ES-I3 (cell line): ENCODE data around the gene PLBD2.

Source experiments
- H3K36me3 ChIP-seq: 2 replicates; pipeline ENCODE4 v1.6.1; 2013; ENCODE audit warnings: mild to moderate bottlenecking, low read length, control low read depth, moderate library complexity; ENCODE audit not compliant: insufficient read depth
- H3K4me1 ChIP-seq: 2 replicates; pipeline ENCODE4 v1.6.1; 2013; ENCODE audit warnings: mild to moderate bottlenecking, control low read depth, low read length; ENCODE audit not compliant: insufficient read depth
- H3K9ac ChIP-seq: 2 replicates; pipeline ENCODE4 v1.6.1; 2013; ENCODE audit warnings: low read depth, mild to moderate bottlenecking, low read length, moderate library complexity
- H3K9me3 ChIP-seq: 2 replicates; pipeline ENCODE4 v1.6.1; 2013; ENCODE audit warnings: mild to moderate bottlenecking, low read length, moderate library complexity; ENCODE audit not compliant: control insufficient read depth, insufficient read depth

PLBD2 gene

GRCh38 chr12:113358381-113359132 is at the start of gene PLBD2:
PLBD2 (plus strand) TSS chr12:113358587; CDS start chr12:113358601, 14 bp downstream.
- no peaks in the 10 kb centered on the region for H3K36me3 ChIP-seq
- peak within 1 kb of the TSS; percentile 68 for H3K9ac ChIP-seq
- H3K9me3 ChIP-seq, result no peaks in the 10 kb centered on the region
- no peaks in the 10 kb centered on the region; the same call in 1 of the 2 replicates for H3K4me1 ChIP-seq

DNA sequence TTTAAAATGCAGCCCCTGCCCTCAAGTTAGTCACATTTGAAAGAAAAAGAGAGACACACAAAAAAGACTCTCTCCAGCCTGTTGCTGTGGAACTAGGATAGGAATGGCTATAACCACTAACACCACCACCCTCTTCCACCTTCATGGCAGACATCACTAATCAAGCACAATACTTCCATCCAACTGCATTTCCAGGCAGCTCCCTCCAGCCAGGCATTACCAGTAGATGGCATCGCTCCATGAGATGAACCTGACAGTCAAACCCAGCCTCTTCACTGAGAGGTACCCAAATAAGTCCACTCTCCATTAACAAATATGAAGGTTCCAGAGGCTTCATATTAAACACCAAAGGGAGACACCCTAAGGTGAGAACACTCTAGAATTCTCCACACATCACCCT is 47.9 kb upstream of the PLBD2 start:
- no peaks in the 10 kb centered on the region for H3K36me3 ChIP-seq
- H3K9ac ChIP-seq, result no peak overlapping the region
- no peaks in the 10 kb centered on the region for H3K9me3 ChIP-seq

GRCh38 chr12:113314121-113314529 is 44.3 kb upstream of the PLBD2 start:
- H3K9ac ChIP-seq, result no peak overlapping the region
- peaks cover 7% of the 10 kb centered on the region; the same call in 1 of the 2 replicates for H3K36me3 ChIP-seq
- no peaks in the 10 kb centered on the region; the same call in 1 of the 2 replicates for H3K4me1 ChIP-seq
- no peaks in the 10 kb centered on the region for H3K9me3 ChIP-seq

More for the DNA sequence above, 47.9 kb upstream of the PLBD2 start:
- H3K4me1 ChIP-seq, result no peaks in the 10 kb centered on the region; the same call in 1 of the 2 replicates

- no peaks in the 10 kb centered on the region for H3K9me3 ChIP-seq
- H3K9ac ChIP-seq, result no peak overlapping the region
- no peaks in the 10 kb centered on the region; the same call in 1 of the 2 replicates for H3K4me1 ChIP-seq
- peaks cover 8% of the 10 kb centered on the region; the same call in 1 of the 2 replicates for H3K36me3 ChIP-seq
Measured at GRCh38 chr12:113315358-113315757, 43.0 kb upstream of the PLBD2 start.

- Histone ChIP-seq H3K9me3 (no peaks in the 10 kb centered on the region), H3K36me3 (peaks cover 8% of the 10 kb centered on the region; the same call in 1 of the 2 replicates), H3K9ac (no peak overlapping the region), H3K4me1 (no peaks in the 10 kb centered on the region; the same call in 1 of the 2 replicates)
Measured at GRCh38 chr12:113316155-113316554, 42.2 kb upstream of the PLBD2 start.

DNA sequence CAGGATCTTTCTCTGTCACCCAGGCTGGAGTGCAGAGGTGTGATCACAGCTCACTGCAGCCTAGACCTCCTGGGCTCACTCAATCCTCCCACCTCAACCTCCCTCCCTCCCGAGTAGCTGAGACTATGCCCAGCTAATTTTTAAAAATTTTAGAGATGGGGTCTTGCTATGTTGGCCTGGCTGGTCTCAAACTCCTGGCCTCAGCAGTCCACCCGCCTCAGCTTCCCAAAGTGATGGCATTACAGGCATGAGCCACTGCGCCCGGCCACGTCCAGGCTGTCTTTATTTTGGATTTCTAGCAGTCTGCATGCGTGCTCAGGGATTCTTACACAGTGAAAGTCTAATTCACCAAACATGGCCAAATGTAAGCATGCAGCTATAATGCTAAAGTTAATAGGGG is 41.3 kb upstream of the PLBD2 start:
- Histone ChIP-seq H3K36me3 (peaks cover 8% of the 10 kb centered on the region; the same call in 1 of the 2 replicates), H3K9me3 (no peaks in the 10 kb centered on the region), H3K9ac (no peak overlapping the region), H3K4me1 (no peaks in the 10 kb centered on the region; the same call in 1 of the 2 replicates)

- Histone ChIP-seq H3K9me3 (no peaks in the 10 kb centered on the region), H3K36me3 (peaks cover 8% of the 10 kb centered on the region; the same call in 1 of the 2 replicates), H3K9ac (no peak overlapping the region), H3K4me1 (no peaks in the 10 kb centered on the region; the same call in 1 of the 2 replicates)
Measured at GRCh38 chr12:113318046-113318656, 40.2 kb upstream of the PLBD2 start.

DNA sequence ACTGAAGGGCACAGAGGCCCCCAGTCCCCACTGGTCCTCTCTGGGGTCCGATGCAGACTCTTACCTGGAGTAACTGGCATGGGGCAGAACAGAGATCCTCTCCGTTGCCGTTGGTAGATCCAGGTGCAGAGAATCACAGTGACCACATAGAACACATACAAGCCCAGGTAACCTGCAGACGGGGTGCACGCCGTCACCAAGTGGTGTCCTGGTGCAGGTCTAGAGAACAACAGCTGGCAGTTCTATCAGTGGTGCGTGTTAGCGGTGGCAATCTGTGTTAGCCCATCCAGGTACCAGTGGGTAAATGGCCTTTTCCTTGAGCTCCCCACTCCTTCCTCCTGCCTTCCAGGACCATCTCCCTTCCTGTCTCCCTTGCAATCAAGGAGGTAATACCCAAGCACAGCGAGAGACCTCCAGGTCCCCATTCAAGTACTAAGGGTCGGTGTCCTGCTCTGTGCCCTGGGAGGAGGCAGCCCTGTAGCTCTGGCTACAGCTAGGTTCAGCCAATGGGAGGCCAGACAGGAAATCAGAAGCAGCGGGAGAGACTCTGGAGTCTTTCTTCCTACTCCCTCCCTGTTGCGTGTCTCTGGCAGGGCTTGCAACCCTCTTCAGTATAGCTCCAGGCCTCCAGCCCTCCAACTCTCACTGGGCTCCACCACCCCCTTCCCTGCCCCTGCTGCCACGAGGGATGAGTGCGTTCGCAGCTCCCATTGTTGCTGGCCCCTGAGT is 39.3 kb upstream of the PLBD2 start:
- Histone ChIP-seq H3K9ac (no peak overlapping the region), H3K9me3 (no peaks in the 10 kb centered on the region), H3K4me1 (no peaks in the 10 kb centered on the region; the same call in 1 of the 2 replicates), H3K36me3 (peaks cover 8% of the 10 kb centered on the region; the same call in 1 of the 2 replicates)

GRCh38 chr12:113320401-113320800 is 38.0 kb upstream of the PLBD2 start:
- H3K9me3 ChIP-seq, result no peaks in the 10 kb centered on the region
- H3K4me1 ChIP-seq, result no peaks in the 10 kb centered on the region
- no peak overlapping the region for H3K9ac ChIP-seq
- peaks cover 8% of the 10 kb centered on the region; the same call in 1 of the 2 replicates for H3K36me3 ChIP-seq

GRCh38 chr12:113322343-113322742 is 36.0 kb upstream of the PLBD2 start:
- Histone ChIP-seq H3K9ac (no peak overlapping the region), H3K36me3 (peaks cover 8% of the 10 kb centered on the region; the same call in 1 of the 2 replicates), H3K4me1 (peaks cover 4% of the 10 kb centered on the region; the same call in 1 of the 2 replicates), H3K9me3 (no peaks in the 10 kb centered on the region)

GRCh38 chr12:113325916-113326315 is 32.5 kb upstream of the PLBD2 start:
- H3K9me3 ChIP-seq, result no peaks in the 10 kb centered on the region
- no peak overlapping the region for H3K9ac ChIP-seq
- no peaks in the 10 kb centered on the region for H3K36me3 ChIP-seq
- H3K4me1 ChIP-seq, result peaks cover 4% of the 10 kb centered on the region; the same call in 1 of the 2 replicates

- Histone ChIP-seq H3K9ac (no peak overlapping the region), H3K9me3 (no peaks in the 10 kb centered on the region), H3K36me3 (no peaks in the 10 kb centered on the region), H3K4me1 (peaks cover 4% of the 10 kb centered on the region; the same call in 1 of the 2 replicates)
Measured at GRCh38 chr12:113326775-113327395, 31.5 kb upstream of the PLBD2 start.

GRCh38 chr12:113328368-113328889 is 30.0 kb upstream of the PLBD2 start:
- no peaks in the 10 kb centered on the region for H3K36me3 ChIP-seq
- H3K9me3 ChIP-seq, result no peaks in the 10 kb centered on the region
- no peak overlapping the region for H3K9ac ChIP-seq
- peaks cover 4% of the 10 kb centered on the region; the same call in 1 of the 2 replicates for H3K4me1 ChIP-seq
